K562 (cell line): ENCODE measurements around the gene SFI1. TPM values are rescaled to one million over a fixed set of nuclear protein-coding genes. Genes with fewer than 3 reads are reported as not detected.

Source experiments
- ATAC-seq: fragments of 200-7000 bp; cut with Tn5 transposase; 3 replicates; pipeline ENCODE4 v1.9.1; 2020; ENCODE audit warnings: moderate library complexity
- BruUV-seq: library from RNA; stranded (reverse); fragments of 400-500 nt; replicated peaks from 2 replicates; lab custom pipeline; 2021; lab: Mats Ljungman, UMichigan
- CTCF ChIA-PET: fragments of 300-600 bp; formaldehyde crosslinking; extraction: SDS; loops from one replicate; lab custom pipeline; 2021; ENCODE audit warnings: low intra/inter-chr PET ratio; lab: Yijun Ruan, JAX
- POLR2A ChIA-PET: fragments of 300-600, 350-650 bp; sonication (Branson Sonifier 250); formaldehyde crosslinking; extraction: SDS; loops from one replicate; lab custom pipeline; 2021; ENCODE audit warnings: antibody characterized with exemption, inconsistent platforms; lab: Yijun Ruan, JAX
- DNase-seq, 4 experiments: peaks; one replicate each; pipeline versions ENCODE4 v3.0.0 to v3.0.0-alpha.2; 2011 to 2018; ENCODE audit warnings: low spot score in 3 of 4, mixed read lengths in 3 of 4; ENCODE audit errors: extremely low read depth in 1 of 4
- FAIRE-seq: peaks from 2 replicates; lab custom pipeline; 2011; peaks lifted over from hg19 to GRCh38; lab: Jason Lieb, UNC
- H2AFZ ChIP-seq: 2 replicates; pipeline ENCODE4 v1.6.0; 2011; ENCODE audit warnings: low read depth, low read length, control low read depth, inconsistent platforms
- H3K27ac ChIP-seq: fragments of 200-600 bp; 3 replicates; pipeline ENCODE4 v1.8.0; 2011; ENCODE audit warnings: low read depth, mild to moderate bottlenecking, control low read depth, inconsistent platforms, low read length, moderate library complexity, mixed read lengths; ENCODE audit errors: extremely low read depth
- H3K27me3 ChIP-seq, 2 experiments: fragments of 300-600 bp in 1 of 2; 2 replicates in 1 of 2; 3 replicates in 1 of 2; pipeline versions ENCODE4 v1.6.0 to v1.8.0; 2011; ENCODE audit warnings: inconsistent platforms in 2 of 2, low read length in 2 of 2, mild to moderate bottlenecking in 1 of 2, mixed read lengths in 1 of 2, moderate library complexity in 1 of 2; ENCODE audit not compliant: control insufficient read depth in 2 of 2, insufficient read depth in 2 of 2
- H3K36me3 ChIP-seq: fragments of 300-600 bp; 3 replicates; pipeline ENCODE4 v1.8.0; 2011; ENCODE audit warnings: mild to moderate bottlenecking, low read length, inconsistent platforms; ENCODE audit not compliant: control insufficient read depth, insufficient read depth
- H3K4me1 ChIP-seq, 2 experiments: fragments of 200-600 bp in 1 of 2; replicated peaks in 1 of 2; 2 replicates in 1 of 2; 3 replicates in 1 of 2; pipeline versions ENCODE4 v1.5.1 to v1.8.0; 2011; ENCODE audit warnings: inconsistent platforms in 2 of 2, low read length in 2 of 2, mild to moderate bottlenecking in 1 of 2, mixed read lengths in 1 of 2, moderate library complexity in 1 of 2; ENCODE audit not compliant: control insufficient read depth in 2 of 2, insufficient read depth in 2 of 2
- H3K4me2 ChIP-seq: 2 replicates; pipeline ENCODE4 v1.6.1; 2011; ENCODE audit warnings: low read length, control low read depth, inconsistent platforms, mixed read lengths; ENCODE audit not compliant: insufficient read depth
- H3K4me3 ChIP-seq: fragments of 200-600 bp; sonication (generic), shearing (Covaris generic); 2 replicates; pipeline ENCODE4 v1.5.1; 2016; ENCODE audit warnings: control low read depth, inconsistent platforms
- H3K79me2 ChIP-seq: fragments of 200-600 bp; 3 replicates; pipeline ENCODE4 v1.8.0; 2011; ENCODE audit warnings: low read length, inconsistent platforms; ENCODE audit not compliant: control insufficient read depth, insufficient read depth
- H3K9ac ChIP-seq, 2 experiments: 2 replicates each; pipeline versions ENCODE4 v1.6.0 to v1.6.1; 2011; ENCODE audit warnings: low read depth in 2 of 2, low read length in 2 of 2, control low read depth in 1 of 2, inconsistent platforms in 1 of 2, mild to moderate bottlenecking in 1 of 2, mixed read lengths in 1 of 2; ENCODE audit not compliant: insufficient read depth in 1 of 2
- H3K9me1 ChIP-seq: one replicate; pipeline ENCODE4 v1.6.0; 2011; ENCODE audit warnings: inconsistent platforms, mild to moderate bottlenecking, low read length, moderate library complexity; ENCODE audit not compliant: control insufficient read depth, insufficient read depth
- H3K9me3 ChIP-seq: replicated peaks from 2 replicates; pipeline ENCODE4 v1.5.1; 2011; ENCODE audit warnings: low read depth, low read length, inconsistent platforms; ENCODE audit not compliant: control insufficient read depth, insufficient read depth
- H4K20me1 ChIP-seq: replicated peaks from 2 replicates; pipeline ENCODE4 v1.6.1; 2011; ENCODE audit warnings: low read length, inconsistent platforms, mixed read lengths; ENCODE audit not compliant: control insufficient read depth, insufficient read depth
- BRF1 ChIP-seq: IDR thresholded peaks from 3 replicates; pipeline ENCODE4 v1.6.1; 2011; ENCODE audit warnings: borderline replicate concordance, mild to moderate bottlenecking; ENCODE audit not compliant: insufficient read length; ENCODE audit errors: extremely low read depth
- CBX1 ChIP-seq: sonication (generic); IDR thresholded peaks from 2 replicates; pipeline ENCODE4 v1.6.1; 2016; ENCODE audit warnings: antibody characterized with exemption, low read depth, mild to moderate bottlenecking
- EHMT2 ChIP-seq: fragments of 450-650 bp; IDR thresholded peaks from 2 replicates; pipeline ENCODE4 v1.6.1; 2018; ENCODE audit warnings: antibody characterized with exemption
- ELK3 ChIP-seq: fragments of 450-650 bp; formaldehyde crosslinking; IDR thresholded peaks from 2 replicates; pipeline ENCODE4 v1.4.0; 2020; ENCODE audit warnings: mild to moderate bottlenecking
- FOXM1 ChIP-seq, 2 experiments: fragments of 450-650 bp in 1 of 2; sonication (generic) in 1 of 2; formaldehyde crosslinking in 1 of 2; IDR thresholded peaks; 2 replicates each; pipeline versions ENCODE4 v1.6.1 to v1.9.0; 2017 to 2022; ENCODE audit warnings: low read depth in 2 of 2, mild to moderate bottlenecking in 2 of 2, missing genetic modification reagents in 1 of 2, moderate library complexity in 1 of 2
- MECOM ChIP-seq: fragments of 250-450 bp; sonication (Bioruptor Pico); IDR thresholded peaks from 2 replicates; pipeline ENCODE4 v1.8.0; 2022; ENCODE audit warnings: inconsistent platforms
- RBFOX2 ChIP-seq: fragments of 200-400 bp; formaldehyde crosslinking; IDR thresholded peaks from 2 replicates; pipeline ENCODE4 v1.6.1; 2017; ENCODE audit warnings: low read depth, mild to moderate bottlenecking, low read length, moderate library complexity
- RBM17 ChIP-seq: fragments of 200-400 bp; formaldehyde crosslinking; IDR thresholded peaks from 2 replicates; pipeline ENCODE4 v1.6.1; 2017; ENCODE audit warnings: low read depth, mild to moderate bottlenecking, low read length, borderline replicate concordance
- SIN3A ChIP-seq, 2 experiments: fragments of 150-350 bp in 1 of 2; IDR thresholded peaks; 2 replicates each; pipeline ENCODE4 v1.6.1; 2011 to 2016; ENCODE audit warnings: borderline replicate concordance in 2 of 2, low read depth in 2 of 2, low read length in 2 of 2, mild to moderate bottlenecking in 2 of 2, moderate library complexity in 2 of 2; ENCODE audit not compliant: control insufficient read depth in 1 of 2
- SIN3B ChIP-seq: fragments of 450-650 bp; IDR thresholded peaks from 2 replicates; pipeline ENCODE4 v1.6.1; 2017; ENCODE audit warnings: low read depth, mild to moderate bottlenecking, moderate library complexity
- SRSF7 ChIP-seq: fragments of 200-400 bp; formaldehyde crosslinking; optimal IDR thresholded peaks from 2 replicates; pipeline ENCODE3; 2017; ENCODE audit warnings: mild to moderate bottlenecking, low read depth, low read length
- ZBTB17 ChIP-seq: fragments of 450-650 bp; formaldehyde crosslinking; IDR thresholded peaks from 2 replicates; pipeline ENCODE4 v1.4.0; 2020; ENCODE audit warnings: mild to moderate bottlenecking
- ZKSCAN8 ChIP-seq: fragments of 200-800 bp; sonication (Bioruptor generic); IDR thresholded peaks from 2 replicates; pipeline ENCODE4 v1.6.1; 2016; ENCODE audit warnings: missing genetic modification characterization, missing compliant biosample characterization
- ZNF354B ChIP-seq: fragments of 250-450 bp; sonication (Bioruptor Pico); IDR thresholded peaks from 2 replicates; pipeline ENCODE4 v1.4.0; 2020
- ZNF436 ChIP-seq: fragments of 250-450, 450-650 bp; sonication (Bioruptor Pico); formaldehyde crosslinking; IDR thresholded peaks from 2 replicates; pipeline ENCODE4 v1.7.0; 2020; ENCODE audit warnings: mild to moderate bottlenecking
- ZNF699 ChIP-seq: fragments of 250-450 bp; sonication (Bioruptor Pico); IDR thresholded peaks from 2 replicates; pipeline ENCODE4 v1.8.0; 2021; ENCODE audit warnings: mild to moderate bottlenecking, moderate library complexity; ENCODE audit not compliant: insufficient replicate concordance
- ZNF766 ChIP-seq: fragments of 200-800 bp; sonication (Bioruptor generic); conservative IDR thresholded peaks from 2 replicates; pipeline ENCODE4 v1.6.1; 2016; ENCODE audit warnings: missing genetic modification characterization, missing compliant biosample characterization
- WGBS: fragments of 100-300 bp; shearing (Covaris generic); methylation state at CpG from one replicate; pipeline ENCODE4 v1.1.6; 2016; ENCODE audit warnings: low coverage, mixed read lengths; ENCODE audit not compliant: insufficient coverage; ENCODE audit errors: missing lambda C conversion rate; 5-methylcytosine and 5-hydroxymethylcytosine counted together
- in situ Hi-C: fragments of 300-500 bp; cut with MboI; formaldehyde crosslinking; loops from 4 replicates; pipeline ENCODE4 v1.15.0; 2018; ENCODE audit warnings: inconsistent platforms, mixed read lengths
- intact Hi-C: fragments of 100-400 bp; cut with micrococcal nuclease; formaldehyde crosslinking; loops from 2 replicates; pipeline ENCODE4 v1.14.2; 2022
- polyA plus RNA-seq, 8 experiments: library from polyadenylated mRNA; depleted of rRNA in 4 of 8; stranded (reverse) in 5 of 8; unstranded in 3 of 8; fragments of >200 nt; fragmentation: Nextera tagmentation in 2 of 8; fragmentation: Illumina TruSeq in 1 of 8; extraction: Ambion mirVana in 2 of 8; extraction: Trizol in 1 of 8; gene quantifications; 2 replicates each; pipeline versions ENCODE4 v1.2.1 to v1.2.3, GENCODE V29; 2011 to 2014; ENCODE audit warnings: inconsistent platforms in 1 of 8, missing spikeins in 1 of 8
- total RNA-seq, 7 experiments: library from RNA; depleted of rRNA in 6 of 7; stranded (reverse); fragments of >200 nt in 6 of 7; fragmentation: Illumina TruSeq in 2 of 7; extraction: Trizol in 2 of 7; gene quantifications; 2 replicates each; pipeline versions ENCODE4 v1.2.1 to v1.2.3, GENCODE V29; 2011 to 2021; ENCODE audit warnings: low replicate concordance in 1 of 7
- TF ChIP-seq, protein P1 (sequence below): fragments of 200-400 bp; formaldehyde crosslinking; IDR thresholded peaks from 2 replicates; pipeline ENCODE4 v1.6.1; 2017; ENCODE audit warnings: mild to moderate bottlenecking, low read depth, low read length, moderate library complexity

The SFI1 gene
- total and polyA plus RNA-seq, 9 of the 15 experiments (the other 6 are each of a cell fraction or from before 2014, with no cell fraction given): 3.0 to 25.6 (median 14.1) TPM

DNA sequence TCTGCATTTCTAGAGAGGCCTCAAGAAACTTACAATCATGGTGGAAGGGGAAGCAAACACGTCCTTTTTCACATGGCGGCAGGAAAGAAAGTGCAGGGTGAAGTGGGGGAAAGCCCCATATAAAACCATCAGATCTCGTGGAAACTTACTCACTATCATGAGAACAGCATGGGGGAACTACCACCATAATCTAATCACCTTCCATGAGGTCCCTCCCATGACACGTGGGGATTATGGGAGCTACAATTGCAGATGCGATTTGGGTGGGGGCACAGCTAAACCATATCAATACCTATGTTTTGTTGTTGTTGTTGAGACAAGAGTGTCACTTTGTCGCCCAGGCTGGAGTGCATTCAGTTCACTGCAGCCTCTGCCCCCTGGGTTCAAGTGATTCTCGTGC is 29.9 kb downstream of the SFI1 start:
- H3K27me3 ChIP-seq: no peaks in the 10 kb centered on the region
- H4K20me1 ChIP-seq: no peaks in the 10 kb centered on the region
- no peaks in the 10 kb centered on the region for H3K79me2 ChIP-seq
- FAIRE-seq (no peak), DNase-seq (no peak), ATAC-seq (no peak)
- peaks cover 3% of the 10 kb centered on the region; the same call in 2 of the 3 replicates for H3K36me3 ChIP-seq
- H3K9me1 ChIP-seq: no peaks in the 10 kb centered on the region
- intact Hi-C loops (no loop called here), in situ Hi-C loops (no loop called here)
- no peak for TF ChIP-seq EHMT2
- TF ChIP-seq SIN3A (IDR thresholded peaks at IDR 0.05; ENCODE audit: borderline replicate concordance in 2 of 2, control insufficient read depth in 1 of 2, low read depth in 2 of 2, low read length in 2 of 2): no peak
- no peak for TF ChIP-seq ZNF766 (CRISPR knock-in tag)
- no peak for TF ChIP-seq ELK3 (CRISPR knock-in tag)
- TF ChIP-seq ZBTB17 (CRISPR knock-in tag): no peak
- TF ChIP-seq, protein P1, sequence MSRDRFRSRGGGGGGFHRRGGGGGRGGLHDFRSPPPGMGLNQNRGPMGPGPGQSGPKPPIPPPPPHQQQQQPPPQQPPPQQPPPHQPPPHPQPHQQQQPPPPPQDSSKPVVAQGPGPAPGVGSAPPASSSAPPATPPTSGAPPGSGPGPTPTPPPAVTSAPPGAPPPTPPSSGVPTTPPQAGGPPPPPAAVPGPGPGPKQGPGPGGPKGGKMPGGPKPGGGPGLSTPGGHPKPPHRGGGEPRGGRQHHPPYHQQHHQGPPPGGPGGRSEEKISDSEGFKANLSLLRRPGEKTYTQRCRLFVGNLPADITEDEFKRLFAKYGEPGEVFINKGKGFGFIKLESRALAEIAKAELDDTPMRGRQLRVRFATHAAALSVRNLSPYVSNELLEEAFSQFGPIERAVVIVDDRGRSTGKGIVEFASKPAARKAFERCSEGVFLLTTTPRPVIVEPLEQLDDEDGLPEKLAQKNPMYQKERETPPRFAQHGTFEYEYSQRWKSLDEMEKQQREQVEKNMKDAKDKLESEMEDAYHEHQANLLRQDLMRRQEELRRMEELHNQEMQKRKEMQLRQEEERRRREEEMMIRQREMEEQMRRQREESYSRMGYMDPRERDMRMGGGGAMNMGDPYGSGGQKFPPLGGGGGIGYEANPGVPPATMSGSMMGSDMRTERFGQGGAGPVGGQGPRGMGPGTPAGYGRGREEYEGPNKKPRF: no peak
- no peak for TF ChIP-seq SIN3B
- no peak for TF ChIP-seq ZNF354B
- no peak for TF ChIP-seq ZNF436 (CRISPR knock-in tag)
- no peak for TF ChIP-seq CBX1
- TF ChIP-seq RBM17: no peak
- TF ChIP-seq RBFOX2: no peak
- TF ChIP-seq BRF1: no peak
- no peak for TF ChIP-seq SRSF7
- TF ChIP-seq ZNF699: no peak
- no peak for TF ChIP-seq FOXM1 (IDR thresholded peaks at IDR 0.05; ENCODE audit: low read depth)
- TF ChIP-seq FOXM1 (CRISPR knock-in tag; IDR thresholded peaks at IDR 0.05; ENCODE audit: low read depth): no peak
- no peak for TF ChIP-seq MECOM (CRISPR knock-in tag)
- no peak for TF ChIP-seq ZKSCAN8 (CRISPR knock-in tag)
- POLR2A ChIA-PET: no interaction called here
- no peak overlapping the region for H3K27ac ChIP-seq
- H3K9me3 ChIP-seq: no peaks in the 10 kb centered on the region
- CTCF ChIA-PET: no interaction called here
- BruUV-seq: no TSS peak
- no peak overlapping the region for H3K4me3 ChIP-seq
- WGBS: 71% methylated on average over 7 of the region's 7 CpGs
- H3K4me2 ChIP-seq: no peak overlapping the region
- no peak overlapping the region for H3K9ac ChIP-seq
- H3K4me1 ChIP-seq: no peaks in the 10 kb centered on the region; a peak in 1 of 5 replicates
- H2AFZ ChIP-seq: no peak overlapping the region
